Mesenchymal stem cell (in vitro differentiated cells and primary cell): ENCODE results near the gene RNU1-4.
"Not testable (repeated sequence)": the region's sequence is repeated elsewhere in the genome, so short reads cannot be mapped to it uniquely, and the experiment has no call there.

Source experiments
- DNase-seq: peaks from one replicate; pipeline ENCODE4 v3.0.0-alpha.2; 2013
- H2AFZ ChIP-seq: one replicate; pipeline ENCODE4 v1.6.1; 2013; ENCODE audit warnings: low read depth, mild to moderate bottlenecking, control low read depth, inconsistent platforms, low read length, moderate library complexity
- H2AK5ac ChIP-seq: 2 replicates; pipeline ENCODE4 v1.6.1; 2013; ENCODE audit warnings: low read length, moderate library complexity, mild to moderate bottlenecking, inconsistent platforms; ENCODE audit not compliant: severe bottlenecking
- H2BK120ac ChIP-seq: one replicate; pipeline ENCODE4 v1.6.1; 2013; ENCODE audit warnings: low read depth, mild to moderate bottlenecking, inconsistent platforms, low read length, moderate library complexity
- H2BK12ac ChIP-seq, 2 experiments: one replicate each; pipeline ENCODE4 v1.6.1; 2013; ENCODE audit warnings: inconsistent platforms in 2 of 2, low read length in 2 of 2, mild to moderate bottlenecking in 2 of 2, moderate library complexity in 2 of 2, control low read depth in 1 of 2
- H2BK15ac ChIP-seq: one replicate; pipeline ENCODE4 v1.6.1; 2013; ENCODE audit warnings: mild to moderate bottlenecking, low read depth, inconsistent platforms; ENCODE audit not compliant: poor library complexity, severe bottlenecking
- H2BK5ac ChIP-seq: 2 replicates; pipeline ENCODE4 v1.6.1; 2013; ENCODE audit warnings: low read depth, mild to moderate bottlenecking, low read length, control low read depth, inconsistent platforms; ENCODE audit not compliant: poor library complexity, severe bottlenecking
- H3K14ac ChIP-seq, 2 experiments: one replicate each; pipeline ENCODE4 v1.6.1; 2013; ENCODE audit warnings: inconsistent platforms in 2 of 2, low read length in 2 of 2, control low read depth in 1 of 2, mild to moderate bottlenecking in 1 of 2, moderate library complexity in 1 of 2
- H3K18ac ChIP-seq, 2 experiments: one replicate each; pipeline ENCODE4 v1.6.1; 2013; ENCODE audit warnings: inconsistent platforms in 2 of 2, low read length in 2 of 2, control low read depth in 1 of 2, low read depth in 1 of 2, mild to moderate bottlenecking in 1 of 2
- H3K23ac ChIP-seq, 2 experiments: one replicate each; pipeline ENCODE4 v1.6.1; 2013; ENCODE audit warnings: inconsistent platforms in 2 of 2, low read length in 2 of 2, mild to moderate bottlenecking in 2 of 2, moderate library complexity in 2 of 2, control low read depth in 1 of 2
- H3K27ac ChIP-seq: 2 replicates; pipeline ENCODE4 v1.5.1; 2013; ENCODE audit warnings: mild to moderate bottlenecking, moderate library complexity, low read length, control low read depth, inconsistent platforms; ENCODE audit not compliant: poor library complexity, severe bottlenecking
- H3K27me3 ChIP-seq, 2 experiments: 2 replicates each; pipeline versions ENCODE4 v1.6.1 to v1.7.0; 2013; ENCODE audit warnings: low read length in 2 of 2, mild to moderate bottlenecking in 2 of 2, moderate library complexity in 2 of 2, control low read depth in 1 of 2, inconsistent platforms in 1 of 2; ENCODE audit not compliant: control insufficient read depth in 1 of 2, insufficient read depth in 1 of 2
- H3K36me3 ChIP-seq, 2 experiments: 2 replicates each; pipeline versions ENCODE4 v1.6.1 to v1.7.0; 2013; ENCODE audit warnings: low read length in 2 of 2, control low read depth in 1 of 2, inconsistent platforms in 1 of 2, low read depth in 1 of 2, mild to moderate bottlenecking in 1 of 2; ENCODE audit not compliant: insufficient read depth in 2 of 2, control insufficient read depth in 1 of 2
- H3K4ac ChIP-seq, 2 experiments: one replicate each; pipeline ENCODE4 v1.6.1; 2013; ENCODE audit warnings: inconsistent platforms in 2 of 2, low read length in 2 of 2, mild to moderate bottlenecking in 2 of 2, moderate library complexity in 2 of 2, control low read depth in 1 of 2, low read depth in 1 of 2
- H3K4me1 ChIP-seq: 2 replicates; pipeline ENCODE4 v1.6.1; 2013; ENCODE audit warnings: low read depth, low read length, control low read depth; ENCODE audit not compliant: control insufficient read depth, insufficient read depth
- H3K4me2 ChIP-seq: 2 replicates; pipeline ENCODE4 v1.6.1; 2013; ENCODE audit warnings: low read length, mild to moderate bottlenecking, inconsistent platforms; ENCODE audit not compliant: poor library complexity, severe bottlenecking
- H3K4me3 ChIP-seq, 2 experiments: 2 replicates each; pipeline versions ENCODE4 v1.5.1 to v1.7.0; 2013; ENCODE audit warnings: low read length in 2 of 2, mild to moderate bottlenecking in 2 of 2, control low read depth in 1 of 2, low read depth in 1 of 2; ENCODE audit not compliant: insufficient read depth in 1 of 2
- H3K79me1 ChIP-seq: replicated peaks from 2 replicates; pipeline ENCODE4 v1.6.1; 2013; ENCODE audit warnings: mild to moderate bottlenecking, control low read depth, low read length, inconsistent platforms; ENCODE audit not compliant: poor library complexity, severe bottlenecking
- H3K9ac ChIP-seq: 2 replicates; pipeline ENCODE4 v1.7.0; 2013; ENCODE audit warnings: mild to moderate bottlenecking, low read length, moderate library complexity
- H3K9me3 ChIP-seq: 2 replicates; pipeline ENCODE4 v1.7.0; 2013; ENCODE audit warnings: mild to moderate bottlenecking, low read length; ENCODE audit not compliant: control insufficient read depth
- H4K8ac ChIP-seq: one replicate; pipeline ENCODE4 v1.6.1; 2013; ENCODE audit warnings: inconsistent platforms, mild to moderate bottlenecking, low read length, moderate library complexity
- H4K91ac ChIP-seq: one replicate; pipeline ENCODE4 v1.6.1; 2013; ENCODE audit warnings: mild to moderate bottlenecking, low read length, inconsistent platforms
- WGBS: methylation state at CpG from one replicate; pipeline ENCODE4 v1.1.7; 2013; ENCODE audit warnings: mixed read lengths; 5-methylcytosine and 5-hydroxymethylcytosine counted together

Gene RNU1-4

DNA sequence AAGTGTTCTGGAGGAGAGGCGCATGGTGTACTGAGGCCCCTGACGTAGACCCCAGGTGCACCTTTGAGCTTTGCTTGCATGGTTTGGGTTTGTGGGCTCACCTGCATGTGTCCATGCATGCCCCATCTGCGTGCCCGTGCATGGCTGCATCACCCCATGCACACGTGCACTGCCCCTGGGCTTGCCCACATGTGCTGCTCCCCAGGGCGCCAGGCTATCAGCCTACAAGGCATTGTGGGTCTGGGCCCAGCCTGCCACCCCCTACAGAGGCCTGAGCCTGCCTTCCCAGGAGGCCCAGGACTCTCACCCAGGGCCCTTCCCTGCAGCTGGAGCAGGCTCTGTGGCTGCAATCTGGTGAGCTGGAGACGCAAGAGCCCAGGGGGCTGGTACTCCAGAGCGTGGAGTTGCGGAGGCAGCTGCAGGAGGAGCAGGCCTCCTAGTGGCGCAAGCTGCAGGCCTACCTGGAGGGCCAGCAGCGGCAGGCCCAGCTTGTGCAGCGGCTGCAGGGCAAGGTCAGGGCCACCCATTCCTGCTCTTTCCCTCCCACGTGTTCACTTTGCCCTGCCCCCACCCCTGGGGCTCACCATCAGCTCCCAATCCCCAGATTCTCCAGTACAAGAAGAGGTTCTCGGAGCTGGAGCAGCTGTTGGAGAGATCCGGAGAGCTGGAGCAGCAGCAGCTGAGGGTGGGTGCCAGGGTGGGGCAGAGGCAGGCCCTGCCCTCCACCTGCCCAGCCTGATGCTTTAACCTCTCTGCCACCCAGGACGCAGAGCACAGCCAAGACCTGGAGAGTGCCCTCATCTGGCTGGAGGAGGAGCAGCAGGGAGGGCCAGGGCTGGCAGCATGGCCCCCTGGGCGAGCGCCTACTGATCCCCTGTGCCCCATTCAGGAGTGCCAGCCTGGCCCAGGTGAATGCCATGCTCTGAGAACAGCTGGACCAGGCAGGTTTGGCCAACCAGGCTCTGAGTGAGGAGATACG, 9.9 kb downstream of the RNU1-4 start:
- not testable (repeated sequence) for H3K27me3 ChIP-seq, H3K4me3 ChIP-seq, DNase-seq, H2BK5ac ChIP-seq, H3K14ac ChIP-seq, H3K36me3 ChIP-seq, H3K4me2 ChIP-seq, H4K8ac ChIP-seq, H3K79me1 ChIP-seq, H2BK12ac ChIP-seq, H3K27ac ChIP-seq, H2AK5ac ChIP-seq, H3K18ac ChIP-seq, H3K23ac ChIP-seq, H2BK120ac ChIP-seq, H2AFZ ChIP-seq, H4K91ac ChIP-seq, H3K9ac ChIP-seq, H2BK15ac ChIP-seq, H3K9me3 ChIP-seq, H3K4ac ChIP-seq, H3K4me1 ChIP-seq
- WGBS, result no CpG with 5 or more reads among the region's 19 CpGs

DNA sequence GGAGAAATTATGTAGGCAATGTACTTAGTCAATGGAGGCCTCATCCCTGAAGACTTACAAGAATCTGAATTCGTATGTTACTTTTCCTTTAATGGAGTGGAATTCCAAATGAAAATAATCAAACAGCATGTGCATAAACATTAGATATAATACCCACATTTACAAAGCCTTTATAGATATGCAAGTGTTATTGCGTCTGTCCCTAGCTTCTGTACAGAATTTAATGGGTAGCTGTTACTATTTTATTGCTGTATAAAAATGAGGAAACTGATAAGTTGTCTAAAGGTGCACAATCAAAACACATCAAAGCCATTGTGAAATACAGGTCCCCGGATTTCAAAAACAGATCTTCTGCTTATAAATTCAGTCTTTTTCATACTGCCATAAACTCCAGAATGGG, 12.5 kb downstream of the RNU1-4 start:
- H2BK12ac ChIP-seq, H3K4ac ChIP-seq, H3K27ac ChIP-seq, H2BK15ac ChIP-seq, H3K36me3 ChIP-seq, H4K91ac ChIP-seq, H3K79me1 ChIP-seq, H2AFZ ChIP-seq, H3K27me3 ChIP-seq, H2BK5ac ChIP-seq, H3K4me2 ChIP-seq, H2BK120ac ChIP-seq, H3K23ac ChIP-seq, H3K18ac ChIP-seq, H3K4me3 ChIP-seq, H3K9ac ChIP-seq, DNase-seq, H3K9me3 ChIP-seq, H4K8ac ChIP-seq, H3K14ac ChIP-seq, H3K4me1 ChIP-seq, H2AK5ac ChIP-seq: not testable (repeated sequence)
- WGBS, result no CpG with 5 or more reads among the region's 3 CpGs

DNA sequence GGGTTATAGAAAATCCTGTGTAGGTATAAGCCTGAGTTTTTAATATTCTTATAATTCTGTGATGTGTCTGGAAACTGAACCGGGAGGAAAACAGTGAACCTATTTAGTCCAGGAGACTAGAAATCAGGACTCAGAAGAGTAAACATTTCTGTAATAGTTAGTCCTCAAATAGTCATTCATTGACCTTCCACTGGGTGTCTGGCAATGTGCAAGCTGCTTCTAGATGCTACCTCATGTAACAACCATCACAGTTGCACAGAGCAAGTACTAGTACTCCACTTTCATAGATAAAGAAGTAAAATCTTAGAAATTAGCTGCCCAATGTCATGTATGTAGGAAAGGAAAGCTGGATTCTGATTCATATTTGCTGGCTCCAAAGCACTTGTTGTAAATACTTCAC, 15.1 kb downstream of the RNU1-4 start:
- H2AK5ac ChIP-seq, H2AFZ ChIP-seq: not testable (repeated sequence)
- WGBS, result no CpG with 5 or more reads among the region's 1 CpG

DNA sequence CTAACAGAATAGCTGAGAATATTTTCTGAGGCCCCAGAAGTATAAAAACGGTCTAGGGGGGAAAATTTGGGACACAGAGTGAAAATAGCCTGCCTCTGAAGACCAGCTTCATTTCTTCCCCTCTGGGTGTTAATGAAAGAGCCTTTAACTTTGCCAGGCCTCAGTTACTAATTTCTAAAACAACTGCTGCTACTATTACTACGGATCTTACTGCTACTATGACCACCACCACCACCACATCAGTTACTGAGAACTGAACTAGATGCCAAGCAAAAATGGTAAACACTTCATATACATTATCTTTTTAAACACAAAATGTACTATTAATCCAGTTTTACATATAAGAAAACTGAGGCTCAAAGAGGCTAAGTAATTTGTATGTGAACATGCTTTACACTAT, 15.6 kb downstream of the RNU1-4 start:
- not testable (repeated sequence) for H3K27me3 ChIP-seq, H3K14ac ChIP-seq, H3K4ac ChIP-seq, H2BK12ac ChIP-seq, H2BK15ac ChIP-seq, H3K79me1 ChIP-seq, H3K27ac ChIP-seq, H4K8ac ChIP-seq, H3K9ac ChIP-seq, H3K4me1 ChIP-seq, H3K36me3 ChIP-seq, H3K23ac ChIP-seq, H3K9me3 ChIP-seq, H4K91ac ChIP-seq, H2BK120ac ChIP-seq, H3K18ac ChIP-seq, DNase-seq, H3K4me2 ChIP-seq, H2BK5ac ChIP-seq, H2AK5ac ChIP-seq, H2AFZ ChIP-seq, H3K4me3 ChIP-seq
- WGBS, result 88% methylated on average over 1 of the region's 2 CpGs

More for the DNA sequence above, 15.1 kb downstream of the RNU1-4 start:
- H2BK15ac ChIP-seq, H3K23ac ChIP-seq, H4K8ac ChIP-seq, H3K4me1 ChIP-seq, H2BK12ac ChIP-seq, DNase-seq, H3K4me3 ChIP-seq, H3K36me3 ChIP-seq, H2BK5ac ChIP-seq, H4K91ac ChIP-seq, H3K27ac ChIP-seq, H3K9me3 ChIP-seq, H2BK120ac ChIP-seq, H3K14ac ChIP-seq, H3K27me3 ChIP-seq, H3K79me1 ChIP-seq, H3K4me2 ChIP-seq, H3K18ac ChIP-seq, H3K9ac ChIP-seq, H3K4ac ChIP-seq: not testable (repeated sequence)
